ENCODE results near the gene TMEM167A.
A peak's percentile ranks its signal among the peaks of the same experiment; 100 is the strongest.
"Not testable (repeated sequence)": the region's sequence is repeated elsewhere in the genome, so short reads cannot be mapped to it uniquely, and the experiment has no call there.

Gene TMEM167A

GRCh38 chr5:83085106-83085505, 7.9 kb upstream of the TMEM167A start:
- DNase-seq (ENCODE audit: low spot score) = no peak

DNA sequence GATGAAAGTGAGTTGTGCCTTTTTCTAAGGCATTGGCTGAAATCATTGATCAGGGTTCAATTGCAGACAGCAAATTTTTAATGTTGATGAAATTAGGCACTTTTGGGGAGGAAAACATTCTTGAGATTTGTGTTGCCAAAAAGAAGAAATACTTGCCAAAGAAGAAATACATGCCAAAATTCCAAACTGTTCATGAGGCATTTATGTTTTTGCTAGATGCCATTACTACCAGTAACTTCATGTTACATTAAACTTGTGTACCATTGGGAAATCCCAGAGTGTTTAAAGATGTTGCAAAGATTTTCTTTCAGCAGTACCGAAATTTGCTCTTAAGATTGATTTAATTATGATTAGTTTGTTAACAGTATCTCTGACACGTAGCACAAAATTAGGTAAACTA, 7.1 kb upstream of the TMEM167A start:
- no peak for DNase-seq (ENCODE audit: low spot score)

DNA sequence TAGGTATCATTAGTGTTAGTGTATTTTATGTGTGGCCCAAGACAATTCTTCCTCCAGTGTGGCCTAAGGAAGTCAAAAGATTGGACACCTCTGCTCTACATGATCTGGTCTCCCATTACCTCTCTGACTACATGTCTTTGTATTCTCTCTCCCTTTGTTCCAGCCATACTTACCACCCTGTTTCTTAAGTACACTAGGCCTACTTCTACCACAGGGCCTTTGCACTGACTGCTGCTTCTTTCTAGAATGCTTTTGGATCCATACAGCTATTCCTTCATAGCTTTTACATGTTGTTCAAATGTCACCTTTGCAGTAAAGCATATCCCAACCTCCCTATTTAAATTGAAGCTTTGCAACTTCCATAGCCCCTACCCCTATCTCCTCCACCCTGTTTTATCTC, 5.6 kb upstream of the TMEM167A start:
- DNase-seq (ENCODE audit: low spot score) = no peak

DNA sequence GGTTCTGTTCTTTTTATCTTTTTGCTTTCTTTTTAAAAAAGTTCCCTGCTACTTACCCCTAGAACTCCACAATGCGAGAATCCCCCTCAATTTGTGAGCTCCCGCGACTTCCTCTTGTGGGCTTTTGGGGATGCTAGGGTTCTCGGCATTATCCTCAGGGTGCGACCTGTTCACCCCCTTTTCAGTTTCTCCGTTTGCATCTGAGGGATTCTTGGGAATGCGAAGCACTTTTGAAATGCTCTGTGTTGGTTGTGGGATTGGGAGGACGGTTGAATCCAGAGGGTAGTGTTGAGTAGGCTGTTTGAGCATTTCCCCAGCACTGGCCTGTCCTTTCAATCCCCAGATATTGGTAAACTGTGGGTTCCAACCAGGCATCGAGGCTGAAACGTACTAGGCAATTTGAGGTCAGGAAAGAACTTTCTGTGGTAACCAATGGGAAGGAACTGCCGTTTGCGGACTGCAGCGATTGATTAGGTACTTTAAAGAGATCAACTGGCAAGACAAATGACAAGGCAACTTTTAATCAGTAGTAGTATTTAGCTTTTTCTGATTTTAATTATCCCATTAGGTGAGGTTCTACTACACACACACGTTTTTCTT, 568 bp upstream of the TMEM167A start:
- peak; percentile 64 for DNase-seq (ENCODE audit: low spot score)

- no peak for DNase-seq (ENCODE audit: low spot score)
These were observed 4.2 kb downstream of the TMEM167A start for GRCh38 chr5:83072966-83073365.

GRCh38 chr5:83071286-83072051, 5.7 kb downstream of the TMEM167A start:
- DNase-seq (ENCODE audit: low spot score) = no peak

- no peak for DNase-seq (ENCODE audit: low spot score)
These were observed 7.9 kb downstream of the TMEM167A start for GRCh38 chr5:83069096-83069799.

DNA sequence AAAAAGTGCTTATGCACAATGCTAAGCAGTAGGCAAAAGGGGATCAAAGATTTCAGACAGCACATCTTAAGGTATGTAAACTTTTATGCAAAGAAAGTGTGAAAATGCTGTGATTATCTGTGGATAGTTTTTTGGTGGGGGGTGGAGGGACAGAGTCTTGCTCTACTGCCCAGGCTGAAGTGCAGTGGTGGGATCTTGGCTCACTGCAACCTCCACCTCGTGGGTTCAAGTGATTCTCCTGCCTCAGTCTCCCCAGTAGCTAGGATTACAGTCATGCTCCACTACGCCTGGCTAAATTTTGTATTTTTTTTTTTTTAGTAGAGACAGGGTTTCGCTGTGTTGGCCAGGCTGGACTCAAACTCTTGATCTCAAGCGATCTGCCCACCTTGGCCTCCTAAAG, 9.8 kb downstream of the TMEM167A start:
- not testable (repeated sequence) for DNase-seq (ENCODE audit: low spot score)

GRCh38 chr5:83066548-83067110, 10.6 kb downstream of the TMEM167A start:
- DNase-seq (ENCODE audit: low spot score) = no peak

- DNase-seq (ENCODE audit: low spot score) = no peak
These were observed 17.9 kb downstream of the TMEM167A start for GRCh38 chr5:83059341-83059740.

GRCh38 chr5:83058726-83059125, 18.5 kb downstream of the TMEM167A start:
- DNase-seq (ENCODE audit: low spot score) = no peak

DNA sequence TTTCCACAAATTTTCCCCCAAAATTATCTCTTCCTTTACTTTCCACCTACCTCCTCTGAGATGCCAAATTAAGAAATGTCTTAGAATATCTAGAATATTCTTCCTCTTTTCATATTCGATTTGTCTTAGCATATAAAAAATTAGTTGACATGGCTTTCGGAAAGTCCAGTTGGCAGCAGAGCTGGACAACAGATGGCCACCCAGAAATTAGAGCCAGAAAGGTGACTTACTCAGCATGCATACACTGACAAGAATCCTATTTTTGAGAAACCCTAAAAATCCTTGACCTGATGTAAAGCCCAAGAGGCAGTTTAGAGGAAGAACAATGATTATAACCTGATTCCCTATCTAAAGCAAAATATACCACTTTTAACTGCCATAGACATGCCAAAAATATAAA, 22.0 kb downstream of the TMEM167A start:
- DNase-seq (ENCODE audit: low spot score) = no peak

GRCh38 chr5:83050723-83051340, 26.4 kb downstream of the TMEM167A start:
- DNase-seq (ENCODE audit: low spot score) = no peak

GRCh38 chr5:83049370-83049885, 27.8 kb downstream of the TMEM167A start:
- no peak for DNase-seq (ENCODE audit: low spot score)

GRCh38 chr5:83048811-83049210, 28.4 kb downstream of the TMEM167A start:
- DNase-seq (ENCODE audit: low spot score) = no peak

DNA sequence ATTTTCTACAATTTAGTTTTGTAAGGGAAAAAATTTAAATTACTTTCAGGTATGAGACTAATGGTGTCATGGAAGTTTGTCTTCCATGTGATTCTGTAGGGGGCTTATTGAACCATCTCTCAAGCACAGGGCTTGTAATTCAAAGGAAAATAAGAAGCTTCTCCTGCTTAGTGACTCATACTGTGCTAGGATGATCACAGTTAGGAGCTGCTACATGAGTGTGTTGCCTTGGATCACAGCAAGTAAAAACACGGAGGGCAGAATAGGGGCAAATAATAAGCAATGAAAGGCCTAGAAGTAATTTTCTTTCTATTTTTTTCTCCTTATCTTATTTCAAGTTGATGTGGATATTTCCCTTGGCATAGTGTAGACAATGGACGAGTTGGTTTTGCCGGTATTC, 28.9 kb downstream of the TMEM167A start:
- DNase-seq (ENCODE audit: low spot score) = no peak

- DNase-seq (ENCODE audit: low spot score) = no peak
These were observed 32.3 kb downstream of the TMEM167A start for GRCh38 chr5:83044926-83045325.

DNA sequence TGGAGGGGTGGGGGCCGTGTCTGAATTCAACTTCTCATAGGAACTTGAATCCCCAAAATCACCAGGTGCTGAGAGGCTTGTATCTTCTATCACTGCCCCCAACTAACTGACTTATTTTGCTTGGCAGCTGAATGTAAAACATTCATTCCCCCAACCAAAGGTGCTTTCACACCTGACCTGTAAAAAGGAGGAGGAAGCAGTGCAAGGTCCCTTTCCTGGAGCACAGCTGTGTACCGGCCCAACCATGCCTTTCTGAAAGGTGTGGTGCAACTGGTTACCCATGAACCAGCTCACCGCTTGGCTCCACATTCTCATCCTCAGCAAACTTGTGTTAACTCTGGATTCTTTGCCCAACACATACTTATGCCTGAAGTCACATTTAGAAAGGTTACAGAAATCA, 34.7 kb downstream of the TMEM167A start:
- no peak for DNase-seq (ENCODE audit: low spot score)

- DNase-seq (ENCODE audit: low spot score) = no peak
These were observed 38.3 kb downstream of the TMEM167A start for GRCh38 chr5:83038924-83039323.

DNA sequence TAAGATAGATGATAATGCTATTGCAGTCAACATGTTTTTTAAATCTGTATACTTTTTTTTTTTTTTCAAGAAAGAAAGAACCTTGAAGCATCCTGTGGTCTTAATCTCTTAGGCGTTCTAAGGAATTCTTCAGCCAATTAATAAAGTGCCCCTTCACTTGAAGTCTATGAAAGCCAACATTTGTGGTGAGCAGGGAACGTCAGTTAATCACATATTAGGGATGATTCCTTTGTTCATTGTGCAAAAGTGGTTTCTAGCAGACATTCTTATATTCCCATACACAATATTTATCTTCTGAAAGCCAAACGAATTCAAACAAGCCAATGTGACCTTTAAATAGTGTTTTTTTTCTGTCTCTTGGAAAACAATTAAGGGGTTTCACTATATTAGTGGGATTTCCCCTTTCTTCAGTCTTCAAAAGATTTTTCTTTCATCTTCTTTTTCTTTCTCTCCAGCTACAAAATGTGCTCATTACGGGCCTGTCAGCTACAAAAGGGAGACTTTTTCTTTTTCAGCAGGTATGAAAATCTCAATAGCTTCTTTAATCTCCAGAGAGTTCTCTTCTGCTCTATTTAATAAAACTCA, 40.1 kb downstream of the TMEM167A start:
- no peak for DNase-seq (ENCODE audit: low spot score)

GRCh38 chr5:83035373-83036100, 41.7 kb downstream of the TMEM167A start:
- peak; percentile 70 for DNase-seq (ENCODE audit: low spot score)
